BE2C (cell line): ENCODE measurements around the gene ANLN.

Source experiments
- DNase-seq: peaks from one replicate; pipeline ENCODE4 v3.0.0-alpha.2; 2020
- H3K27me3 ChIP-seq: fragments of 250-450 bp; sonication (Bioruptor Pico); 2 replicates; pipeline ENCODE4 v1.5.1; 2020; ENCODE audit warnings: mild to moderate bottlenecking
- H3K36me3 ChIP-seq: fragments of 250-450 bp; sonication (Bioruptor Pico); 2 replicates; pipeline ENCODE4 v1.5.1; 2020; ENCODE audit warnings: mild to moderate bottlenecking
- H3K4me1 ChIP-seq: fragments of 250-450 bp; sonication (Bioruptor Pico); 2 replicates; pipeline ENCODE4 v1.5.1; 2020
- H3K4me3 ChIP-seq: 2 replicates; pipeline ENCODE4 v1.5.1; 2011; ENCODE audit warnings: low read depth, low read length
- H3K9me3 ChIP-seq: fragments of 250-450 bp; sonication (Bioruptor Pico); 2 replicates; pipeline ENCODE4 v1.5.1; 2020
- TF ChIP-seq, protein P1 (sequence below): IDR thresholded peaks from 2 replicates; pipeline ENCODE4 v1.5.1; 2012; ENCODE audit warnings: mild to moderate bottlenecking, low read depth, low read length

Gene ANLN

GRCh38 chr7:36361227-36361626 lies 28.4 kb upstream of the ANLN start:
- Histone ChIP-seq H3K36me3 (no peaks in the 10 kb centered on the region), H3K27me3 (no peaks in the 10 kb centered on the region), H3K4me1 (no peaks in the 10 kb centered on the region; the same call in 1 of the 2 replicates), H3K4me3 (no peak overlapping the region), H3K9me3 (no peaks in the 10 kb centered on the region)
- TF ChIP-seq, protein P1, sequence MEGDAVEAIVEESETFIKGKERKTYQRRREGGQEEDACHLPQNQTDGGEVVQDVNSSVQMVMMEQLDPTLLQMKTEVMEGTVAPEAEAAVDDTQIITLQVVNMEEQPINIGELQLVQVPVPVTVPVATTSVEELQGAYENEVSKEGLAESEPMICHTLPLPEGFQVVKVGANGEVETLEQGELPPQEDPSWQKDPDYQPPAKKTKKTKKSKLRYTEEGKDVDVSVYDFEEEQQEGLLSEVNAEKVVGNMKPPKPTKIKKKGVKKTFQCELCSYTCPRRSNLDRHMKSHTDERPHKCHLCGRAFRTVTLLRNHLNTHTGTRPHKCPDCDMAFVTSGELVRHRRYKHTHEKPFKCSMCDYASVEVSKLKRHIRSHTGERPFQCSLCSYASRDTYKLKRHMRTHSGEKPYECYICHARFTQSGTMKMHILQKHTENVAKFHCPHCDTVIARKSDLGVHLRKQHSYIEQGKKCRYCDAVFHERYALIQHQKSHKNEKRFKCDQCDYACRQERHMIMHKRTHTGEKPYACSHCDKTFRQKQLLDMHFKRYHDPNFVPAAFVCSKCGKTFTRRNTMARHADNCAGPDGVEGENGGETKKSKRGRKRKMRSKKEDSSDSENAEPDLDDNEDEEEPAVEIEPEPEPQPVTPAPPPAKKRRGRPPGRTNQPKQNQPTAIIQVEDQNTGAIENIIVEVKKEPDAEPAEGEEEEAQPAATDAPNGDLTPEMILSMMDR: no peak
- DNase-seq: no peak

DNA sequence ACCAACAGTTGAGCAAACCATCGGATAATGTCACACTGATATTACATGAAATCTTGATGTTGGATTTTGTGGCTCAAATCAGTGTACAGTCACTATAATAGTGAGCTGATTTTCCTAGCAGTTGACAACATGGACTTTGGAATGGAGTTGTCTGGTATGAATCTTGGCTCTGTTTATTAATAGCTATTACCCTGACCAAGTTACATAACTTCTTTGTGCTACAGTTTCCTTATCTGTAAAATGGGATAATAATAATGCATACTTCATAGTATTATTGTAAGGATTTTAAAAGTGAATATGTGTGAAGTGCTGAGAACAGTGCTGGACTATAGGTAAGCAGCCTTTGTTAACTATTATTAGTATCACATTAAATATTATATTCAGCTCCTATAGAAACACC lies 26.1 kb upstream of the ANLN start:
- no peak overlapping the region for H3K4me3 ChIP-seq
- no peaks in the 10 kb centered on the region for H3K9me3 ChIP-seq
- H3K36me3 ChIP-seq: no peaks in the 10 kb centered on the region
- no peaks in the 10 kb centered on the region; the same call in 1 of the 2 replicates for H3K4me1 ChIP-seq
- H3K27me3 ChIP-seq: no peaks in the 10 kb centered on the region
- TF ChIP-seq, protein P1: no peak
- DNase-seq: no peak

DNA sequence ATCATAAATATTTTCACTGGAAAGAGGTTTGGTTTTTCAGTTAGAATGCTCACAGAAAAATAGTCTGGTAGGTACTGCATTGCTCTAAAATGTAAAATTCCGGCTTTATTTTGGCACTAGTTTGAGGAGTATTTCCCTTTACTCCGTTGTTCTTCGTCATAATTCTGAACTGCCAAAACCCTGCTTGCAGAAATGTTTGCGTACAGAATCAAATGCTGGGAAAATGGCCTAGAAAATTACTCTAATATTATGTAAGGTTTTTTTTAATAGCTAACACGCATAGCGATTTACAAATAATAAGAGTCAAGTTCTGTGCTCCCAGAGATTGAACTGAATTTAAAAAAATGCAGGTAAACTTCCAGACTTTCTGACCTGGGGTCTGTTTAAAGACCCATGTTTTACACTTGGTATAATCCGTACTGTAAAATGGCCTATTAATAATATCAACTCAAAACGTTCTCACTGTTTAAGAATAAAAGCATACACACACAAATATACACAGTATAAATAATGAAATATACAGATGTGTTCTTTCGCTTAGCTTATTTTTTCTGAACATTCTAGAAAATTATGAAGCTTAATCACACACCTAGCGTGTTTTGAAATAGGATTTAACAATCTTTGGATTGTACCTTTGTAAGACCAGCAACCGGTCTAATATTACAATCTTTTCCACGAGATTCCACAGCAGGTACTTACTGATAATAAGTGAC lies 23.5 kb upstream of the ANLN start:
- Histone ChIP-seq H3K4me3 (peak overlapping the region; percentile 83), H3K36me3 (no peaks in the 10 kb centered on the region), H3K9me3 (no peaks in the 10 kb centered on the region), H3K27me3 (no peaks in the 10 kb centered on the region), H3K4me1 (no peaks in the 10 kb centered on the region)
- TF ChIP-seq, protein P1: no peak
- DNase-seq: no peak

DNA sequence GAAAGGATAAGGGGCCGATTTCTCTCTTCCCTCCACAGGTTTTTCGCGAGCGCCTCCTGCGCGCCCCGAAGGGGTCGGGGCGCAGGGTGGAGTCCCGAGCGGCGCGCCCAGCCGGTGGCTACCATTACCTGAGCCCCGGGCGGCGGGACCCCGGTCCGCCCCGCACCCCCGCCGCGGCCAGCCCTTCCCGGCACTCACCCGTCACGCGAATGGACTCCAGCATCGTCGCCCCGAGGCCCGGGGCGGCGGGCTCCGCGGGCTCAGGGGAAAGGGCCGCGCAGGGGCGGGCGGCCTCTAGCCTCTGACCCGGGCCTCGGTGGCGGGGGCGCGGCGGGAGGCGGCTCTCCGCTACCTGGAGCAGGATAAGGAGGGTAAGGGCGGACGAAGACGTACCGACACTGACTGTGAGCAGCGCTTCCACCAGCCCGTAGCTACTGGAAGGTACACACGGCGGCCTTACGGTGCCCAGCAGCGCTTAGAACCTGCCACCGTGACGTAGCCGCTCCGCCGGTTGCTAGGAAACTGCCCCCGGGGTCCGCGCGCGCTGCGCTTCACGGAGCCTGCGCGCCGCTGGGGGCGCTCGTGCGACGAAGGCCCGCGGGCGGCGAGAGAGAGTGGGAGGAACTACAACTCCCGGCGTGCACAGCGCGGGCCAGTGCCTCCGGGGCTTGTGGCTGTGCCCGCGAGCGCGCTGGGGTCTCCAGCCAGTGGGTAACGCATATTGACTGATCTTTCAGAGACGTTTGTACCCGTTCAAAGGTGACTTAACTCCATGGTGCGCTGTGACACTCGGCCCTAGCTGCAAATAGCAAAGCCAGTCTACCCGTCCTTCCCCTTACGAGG lies 22.7 kb upstream of the ANLN start:
- peak; percentile 94 for DNase-seq
- Histone ChIP-seq H3K4me3 (peak overlapping the region; percentile 83), H3K9me3 (no peaks in the 10 kb centered on the region), H3K36me3 (no peaks in the 10 kb centered on the region), H3K4me1 (peaks cover under 1% of the 10 kb centered on the region; the same call in 1 of the 2 replicates), H3K27me3 (no peaks in the 10 kb centered on the region)
- TF ChIP-seq, protein P1: peak; percentile 76

DNA sequence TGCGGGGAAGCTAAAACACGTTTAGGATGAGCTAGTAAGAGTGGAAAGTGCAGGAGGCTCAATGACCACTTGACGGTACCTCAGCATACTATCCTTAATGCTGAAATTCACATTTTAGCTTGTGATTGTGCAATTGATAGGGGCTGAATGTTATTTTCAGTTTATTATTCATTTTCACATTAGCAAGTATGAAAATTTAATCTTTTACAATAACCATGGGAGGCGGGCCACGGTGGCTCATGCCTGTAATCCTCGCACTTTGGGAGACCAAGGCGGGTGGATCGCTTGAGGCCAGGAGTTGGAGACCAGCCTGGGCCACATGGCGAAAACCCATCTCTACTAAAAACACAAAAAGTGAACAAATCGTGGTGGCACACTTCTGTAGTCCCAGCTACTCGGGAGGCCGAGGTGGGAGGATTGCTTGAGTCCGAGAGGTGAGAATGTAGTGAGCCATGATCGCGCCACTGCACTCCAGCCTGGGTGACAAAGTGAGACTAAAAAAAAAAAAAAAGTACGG lies 22.0 kb upstream of the ANLN start:
- Histone ChIP-seq H3K4me3 (peak overlapping the region; percentile 83), H3K36me3 (no peaks in the 10 kb centered on the region), H3K9me3 (no peaks in the 10 kb centered on the region), H3K4me1 (peaks cover 4% of the 10 kb centered on the region; the same call in 1 of the 2 replicates), H3K27me3 (no peaks in the 10 kb centered on the region)
- TF ChIP-seq, protein P1: no peak
- DNase-seq: no peak
